ENCODE measurements around the gene CLEC4M.

DNA sequence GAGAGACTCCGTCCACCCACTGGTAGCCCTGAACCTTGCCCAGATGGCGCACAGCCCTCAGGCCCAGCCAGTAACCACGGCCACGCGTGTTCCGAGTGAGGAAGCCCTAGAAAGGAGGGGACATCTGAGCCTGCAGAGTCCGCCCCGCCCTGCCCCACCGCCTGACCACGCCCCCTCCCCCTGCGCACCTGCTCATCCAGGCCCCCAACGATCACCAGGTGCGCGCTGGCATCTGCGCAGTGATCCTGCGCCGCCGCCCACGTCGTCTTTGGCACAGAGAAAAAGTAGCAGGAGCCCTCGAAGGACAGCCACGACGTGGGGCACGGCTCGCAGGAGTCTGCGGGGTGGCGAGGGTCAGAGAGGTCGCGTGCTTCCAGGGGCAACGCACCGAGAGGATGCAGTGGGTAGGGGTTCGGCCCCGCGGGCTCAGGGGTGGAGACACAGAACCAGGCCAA, 33.2 kb upstream of the CLEC4M start:
- TF ChIP-seq, protein P1, sequence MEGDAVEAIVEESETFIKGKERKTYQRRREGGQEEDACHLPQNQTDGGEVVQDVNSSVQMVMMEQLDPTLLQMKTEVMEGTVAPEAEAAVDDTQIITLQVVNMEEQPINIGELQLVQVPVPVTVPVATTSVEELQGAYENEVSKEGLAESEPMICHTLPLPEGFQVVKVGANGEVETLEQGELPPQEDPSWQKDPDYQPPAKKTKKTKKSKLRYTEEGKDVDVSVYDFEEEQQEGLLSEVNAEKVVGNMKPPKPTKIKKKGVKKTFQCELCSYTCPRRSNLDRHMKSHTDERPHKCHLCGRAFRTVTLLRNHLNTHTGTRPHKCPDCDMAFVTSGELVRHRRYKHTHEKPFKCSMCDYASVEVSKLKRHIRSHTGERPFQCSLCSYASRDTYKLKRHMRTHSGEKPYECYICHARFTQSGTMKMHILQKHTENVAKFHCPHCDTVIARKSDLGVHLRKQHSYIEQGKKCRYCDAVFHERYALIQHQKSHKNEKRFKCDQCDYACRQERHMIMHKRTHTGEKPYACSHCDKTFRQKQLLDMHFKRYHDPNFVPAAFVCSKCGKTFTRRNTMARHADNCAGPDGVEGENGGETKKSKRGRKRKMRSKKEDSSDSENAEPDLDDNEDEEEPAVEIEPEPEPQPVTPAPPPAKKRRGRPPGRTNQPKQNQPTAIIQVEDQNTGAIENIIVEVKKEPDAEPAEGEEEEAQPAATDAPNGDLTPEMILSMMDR (conservative IDR thresholded peaks at IDR 0.05 in 1 of 2, IDR thresholded peaks at IDR 0.05 in 1 of 2; ENCODE audit: low read depth in 1 of 2, low read length in 2 of 2) = no peak
- TF ChIP-seq EZH2 (IDR thresholded peaks at IDR 0.05; ENCODE audit: low read length, missing control alignments) = no peak
